Gastrocnemius medialis (tissue), 4 donors: ENCODE results near the gene LRRC75B. TPM values are rescaled to one million over a fixed set of nuclear protein-coding genes. Genes with fewer than 3 reads are reported as not detected.
A peak's percentile ranks its signal among the peaks of the same experiment; 100 is the strongest.

Source experiments
- ATAC-seq, 2 donors: fragments of 150-250 bp; one replicate each; pipeline ENCODE4 v1.9.1; 2016
- DNase-seq, 2 donors: peaks; one replicate each; pipeline ENCODE4 v3.0.0-alpha.2; 2019
- H3K27ac ChIP-seq, 4 donors: fragments of 200-600 bp; sonication (generic); 1 replicate in 1 of 4; 2 replicates in 3 of 4; pipeline ENCODE4 v1.5.1; 2016 to 2018; ENCODE audit warnings: mild to moderate bottlenecking in 2 of 4, moderate library complexity in 1 of 4
- H3K27me3 ChIP-seq, 3 donors: fragments of 200-600 bp; sonication (generic) in 2 of 3; 1 replicate in 1 of 3; 2 replicates in 2 of 3; pipeline versions ENCODE4 v1.5.1 to v1.6.0; 2016 to 2019; ENCODE audit warnings: mild to moderate bottlenecking in 1 of 3, moderate library complexity in 1 of 3
- H3K36me3 ChIP-seq, 2 donors: fragments of 200-600 bp; sonication (generic) in 1 of 2; one replicate each; pipeline ENCODE4 v1.5.1; 2017 to 2018
- H3K4me1 ChIP-seq, 2 donors: fragments of 200-600 bp; sonication (generic) in 1 of 2; one replicate each; pipeline ENCODE4 v1.5.1; 2016 to 2017; ENCODE audit warnings: mild to moderate bottlenecking in 2 of 2
- H3K4me3 ChIP-seq, 4 donors: fragments of 200-600 bp; sonication (generic) in 3 of 4; 1 replicate in 1 of 4; 2 replicates in 3 of 4; pipeline ENCODE4 v1.5.1; 2016 to 2019; ENCODE audit warnings: mild to moderate bottlenecking in 2 of 4
- H3K9me3 ChIP-seq, 3 donors: fragments of 200-600 bp; sonication (generic) in 2 of 3; 1 replicate in 1 of 3; 2 replicates in 2 of 3; pipeline ENCODE4 v1.5.1; 2016 to 2019
- POLR2A ChIP-seq, 2 donors: fragments of 450-650 bp; IDR thresholded peaks; one replicate each; pipeline ENCODE4 v1.6.1; 2017; ENCODE audit warnings: antibody characterized with exemption in 2 of 2, mild to moderate bottlenecking in 2 of 2, moderate library complexity in 2 of 2
- in situ Hi-C, 4 donors: fragments of 200-750 bp; cut with MboI; loops; one replicate each; pipeline versions ENCODE4 v1.15.0 to v1.8.0; 2017; ENCODE audit warnings: low sequenced_read_pairs in 4 of 4
- intact Hi-C: fragments of 100-400 bp; cut with DNase I; formaldehyde crosslinking; loops from one replicate; pipeline ENCODE4 v1.15.1; 2023; ENCODE audit warnings: low total_unique reads
- total RNA-seq, 4 donors: library from RNA; depleted of rRNA; stranded (reverse); fragments of >200 nt; gene quantifications; one replicate each; pipeline versions ENCODE4 v1.1.0 to v1.2.3, GENCODE V29; 2016
- TF ChIP-seq, protein P1 (sequence below), 5 experiments: fragments of 450-650 bp in 3 of 5; fragments of 200-600 bp in 2 of 5; sonication (generic) in 2 of 5; IDR thresholded peaks in 4 of 5; conservative IDR thresholded peaks in 1 of 5; 1 replicate in 4 of 5; 2 replicates in 1 of 5; pipeline ENCODE4 v1.5.1; 2016 to 2019; ENCODE audit warnings: antibody characterized with exemption in 5 of 5, mild to moderate bottlenecking in 3 of 5, moderate library complexity in 3 of 5

The LRRC75B gene
- total RNA-seq, 4 donors from 2014 or later = 1.9 to 3.4 (median 2.8) TPM

DNA sequence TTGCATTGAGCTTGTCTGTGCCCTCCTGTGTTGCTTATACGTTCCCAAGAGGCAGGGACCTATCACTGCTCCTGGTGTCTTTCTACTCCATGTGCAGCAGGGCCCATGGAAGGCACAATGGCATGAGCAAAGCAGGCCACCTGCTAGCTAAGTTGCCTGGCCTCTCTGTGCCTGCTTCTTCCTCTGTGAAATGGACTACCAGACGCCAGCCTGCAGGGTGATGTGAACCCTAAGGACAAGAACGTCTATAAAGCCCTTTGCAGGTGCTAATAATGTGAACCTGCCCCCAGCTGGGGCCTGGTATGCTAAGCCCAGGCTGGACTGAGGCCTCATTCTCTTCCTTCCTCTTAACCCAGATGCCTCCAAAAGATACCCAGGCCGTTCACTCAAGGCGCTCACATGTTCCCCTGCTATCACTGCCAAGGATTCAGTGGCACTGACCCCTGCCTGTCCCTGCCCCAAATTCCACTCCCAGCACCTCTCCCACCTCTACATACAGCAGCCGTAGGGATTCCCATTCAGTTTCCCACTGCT lies 41.9 kb downstream of the LRRC75B start:
- peaks cover 48 to 55% of the 10 kb centered on the region in 2 donors for H3K4me1 ChIP-seq
- TF ChIP-seq POLR2A (IDR thresholded peaks at IDR 0.05) = no peak
- TF ChIP-seq, protein P1, sequence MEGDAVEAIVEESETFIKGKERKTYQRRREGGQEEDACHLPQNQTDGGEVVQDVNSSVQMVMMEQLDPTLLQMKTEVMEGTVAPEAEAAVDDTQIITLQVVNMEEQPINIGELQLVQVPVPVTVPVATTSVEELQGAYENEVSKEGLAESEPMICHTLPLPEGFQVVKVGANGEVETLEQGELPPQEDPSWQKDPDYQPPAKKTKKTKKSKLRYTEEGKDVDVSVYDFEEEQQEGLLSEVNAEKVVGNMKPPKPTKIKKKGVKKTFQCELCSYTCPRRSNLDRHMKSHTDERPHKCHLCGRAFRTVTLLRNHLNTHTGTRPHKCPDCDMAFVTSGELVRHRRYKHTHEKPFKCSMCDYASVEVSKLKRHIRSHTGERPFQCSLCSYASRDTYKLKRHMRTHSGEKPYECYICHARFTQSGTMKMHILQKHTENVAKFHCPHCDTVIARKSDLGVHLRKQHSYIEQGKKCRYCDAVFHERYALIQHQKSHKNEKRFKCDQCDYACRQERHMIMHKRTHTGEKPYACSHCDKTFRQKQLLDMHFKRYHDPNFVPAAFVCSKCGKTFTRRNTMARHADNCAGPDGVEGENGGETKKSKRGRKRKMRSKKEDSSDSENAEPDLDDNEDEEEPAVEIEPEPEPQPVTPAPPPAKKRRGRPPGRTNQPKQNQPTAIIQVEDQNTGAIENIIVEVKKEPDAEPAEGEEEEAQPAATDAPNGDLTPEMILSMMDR (IDR thresholded peaks at IDR 0.05 in 4 of 5, conservative IDR thresholded peaks at IDR 0.05 in 1 of 5) = no peak
- DNase-seq = no peak
- H3K27me3 ChIP-seq = no peaks in the 10 kb centered on the region
- H3K4me3 ChIP-seq = no peak overlapping the region
- in situ Hi-C loops = no loop called here
- H3K9me3 ChIP-seq = no peaks in the 10 kb centered on the region
- no peak for ATAC-seq
- H3K27ac ChIP-seq = peak overlapping the region; percentile 68 to 99 (median 99)
- H3K36me3 ChIP-seq = peaks cover 0 to 26% of the 10 kb centered on the region in 2 donors
- intact Hi-C loops = no loop called here

- intact Hi-C loops (no loop called here), in situ Hi-C loops (no loop called here)
- ATAC-seq (no peak), DNase-seq (peak; percentile 29 to 55)
- no peak overlapping the region for H3K4me3 ChIP-seq
- TF ChIP-seq, protein P1 (IDR thresholded peaks at IDR 0.05 in 4 of 5, conservative IDR thresholded peaks at IDR 0.05 in 1 of 5) = no peak
- peak in 1 of 2 donors; percentile 15 for TF ChIP-seq POLR2A (IDR thresholded peaks at IDR 0.05)
- peak overlapping the region; percentile 68 to 99 (median 99) for H3K27ac ChIP-seq
- no peaks in the 10 kb centered on the region for H3K9me3 ChIP-seq
- no peaks in the 10 kb centered on the region for H3K27me3 ChIP-seq
- peaks cover 0 to 26% of the 10 kb centered on the region in 2 donors for H3K36me3 ChIP-seq
- peaks cover 54 to 59% of the 10 kb centered on the region in 2 donors for H3K4me1 ChIP-seq
These were observed 42.6 kb downstream of the LRRC75B start for GRCh38 chr22:24550028-24550901.

GRCh38 chr22:24548812-24549211 lies 44.1 kb downstream of the LRRC75B start:
- Histone ChIP-seq H3K36me3 (peaks cover 0 to 35% of the 10 kb centered on the region in 2 donors), H3K27me3 (no peaks in the 10 kb centered on the region), H3K4me1 (peaks cover 64% of the 10 kb centered on the region in 2 donors), H3K27ac (no peak overlapping the region), H3K4me3 (no peak overlapping the region), H3K9me3 (no peaks in the 10 kb centered on the region)
- no peak for DNase-seq
- intact Hi-C loops (no loop called here), in situ Hi-C loops (no loop called here)
- TF ChIP-seq POLR2A (IDR thresholded peaks at IDR 0.05) = no peak
- TF ChIP-seq, protein P1 (IDR thresholded peaks at IDR 0.05 in 4 of 5, conservative IDR thresholded peaks at IDR 0.05 in 1 of 5) = no peak
- ATAC-seq = no peak

GRCh38 chr22:24543679-24544243 lies 49.1 kb downstream of the LRRC75B start:
- Histone ChIP-seq H3K4me3 (no peak overlapping the region), H3K27ac (peak overlapping the region; percentile 86 to 90 (median 89)), H3K9me3 (no peaks in the 10 kb centered on the region), H3K36me3 (peaks cover 0 to 61% of the 10 kb centered on the region in 2 donors), H3K4me1 (peaks cover 52 to 66% of the 10 kb centered on the region in 2 donors), H3K27me3 (no peaks in the 10 kb centered on the region)
- ATAC-seq (no peak), DNase-seq (no peak)
- TF ChIP-seq, protein P1 (IDR thresholded peaks at IDR 0.05 in 4 of 5, conservative IDR thresholded peaks at IDR 0.05 in 1 of 5) = no peak
- TF ChIP-seq POLR2A (IDR thresholded peaks at IDR 0.05) = no peak
- in situ Hi-C loops (no loop called here), intact Hi-C loops (no loop called here)
